Muscle of back (tissue), 11 donors: ENCODE measurements around the gene AMIGO2. TPM values are rescaled to one million over a fixed set of nuclear protein-coding genes. Genes with fewer than 3 reads are reported as not detected.

ENCODE experiments used
- DNase-seq, 3 donors: peaks; one replicate each; pipeline versions ENCODE4 v3.0.0 to v3.0.0-alpha.2; 2013
- polyA plus RNA-seq, 10 donors: library from polyadenylated mRNA; unstranded; fragments of 120-200 nt; gene quantifications; one replicate each; pipeline ENCODE4 v1.2.1, GENCODE V29; 2013; ENCODE audit not compliant: insufficient read length in 10 of 10

Gene AMIGO2
- polyA plus RNA-seq, 10 donors = 1.5 to 6.9 (median 2.0) TPM

GRCh38 chr12:47099610-47100009, 19.9 kb upstream of the AMIGO2 start:
- no peak for DNase-seq

DNA sequence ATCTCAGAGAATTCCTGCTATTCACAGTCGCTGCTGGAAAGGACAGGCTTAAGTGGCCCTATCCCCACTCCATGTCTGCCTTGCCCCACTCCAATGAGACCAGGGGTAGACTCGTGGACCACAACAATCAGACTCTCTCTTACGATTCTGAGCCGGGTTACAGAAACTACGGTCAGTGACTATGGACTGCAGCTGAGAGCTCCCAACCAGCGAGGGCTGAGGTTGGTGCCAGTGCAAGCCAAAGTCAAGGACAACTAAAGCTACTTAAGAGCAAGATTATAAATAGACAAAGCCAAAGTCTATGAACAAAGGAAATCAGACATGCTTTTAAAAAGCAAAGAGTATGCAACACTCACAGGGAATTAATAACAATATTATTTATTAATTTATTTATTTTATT, 18.3 kb upstream of the AMIGO2 start:
- no peak for DNase-seq

DNA sequence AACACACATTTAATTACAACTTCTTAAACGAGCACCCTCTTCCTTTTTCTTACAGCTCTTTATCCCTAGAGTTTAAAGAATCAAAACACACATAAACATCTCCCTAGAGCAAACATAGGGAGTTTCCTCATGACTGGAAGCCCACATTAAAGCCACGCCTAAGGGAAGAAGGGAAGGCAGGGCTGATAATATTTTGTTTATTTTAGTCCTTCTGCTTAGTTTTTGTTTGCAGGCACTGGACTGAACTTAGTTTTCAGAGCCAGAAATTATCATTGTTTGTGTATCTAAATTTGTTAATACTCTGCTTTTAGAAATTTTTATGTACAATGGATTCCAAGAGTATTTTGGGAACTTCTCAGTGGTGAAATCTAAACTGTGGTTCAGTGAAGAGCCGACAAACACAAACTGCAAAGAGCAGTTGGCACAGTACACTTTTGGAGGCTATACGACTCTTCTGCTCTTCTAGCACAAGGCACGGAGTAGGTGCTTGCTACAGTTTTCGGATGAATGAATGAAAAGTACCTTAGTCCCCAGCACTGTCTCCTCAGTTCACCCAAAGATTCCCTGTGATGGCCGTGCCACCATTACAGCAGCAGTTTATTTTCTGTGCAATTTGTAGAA, 17.6 kb upstream of the AMIGO2 start:
- DNase-seq = no peak

GRCh38 chr12:47095446-47096236, 15.9 kb upstream of the AMIGO2 start:
- DNase-seq = peak in 1 of 3 donors; percentile 87

- DNase-seq = no peak
Observed at GRCh38 chr12:47094804-47095203, 15.0 kb upstream of the AMIGO2 start.

- DNase-seq = no peak
Observed at GRCh38 chr12:47091009-47091408, 11.2 kb upstream of the AMIGO2 start.

GRCh38 chr12:47088021-47088944, 8.5 kb upstream of the AMIGO2 start:
- no peak for DNase-seq

- peak in 1 of 3 donors; percentile 38 for DNase-seq
Observed at GRCh38 chr12:47087088-47087688, 7.4 kb upstream of the AMIGO2 start.

GRCh38 chr12:47085815-47086252, 6.1 kb upstream of the AMIGO2 start:
- DNase-seq = peak in 1 of 3 donors; percentile 51

GRCh38 chr12:47084172-47084571, 4.4 kb upstream of the AMIGO2 start:
- DNase-seq = no peak

DNA sequence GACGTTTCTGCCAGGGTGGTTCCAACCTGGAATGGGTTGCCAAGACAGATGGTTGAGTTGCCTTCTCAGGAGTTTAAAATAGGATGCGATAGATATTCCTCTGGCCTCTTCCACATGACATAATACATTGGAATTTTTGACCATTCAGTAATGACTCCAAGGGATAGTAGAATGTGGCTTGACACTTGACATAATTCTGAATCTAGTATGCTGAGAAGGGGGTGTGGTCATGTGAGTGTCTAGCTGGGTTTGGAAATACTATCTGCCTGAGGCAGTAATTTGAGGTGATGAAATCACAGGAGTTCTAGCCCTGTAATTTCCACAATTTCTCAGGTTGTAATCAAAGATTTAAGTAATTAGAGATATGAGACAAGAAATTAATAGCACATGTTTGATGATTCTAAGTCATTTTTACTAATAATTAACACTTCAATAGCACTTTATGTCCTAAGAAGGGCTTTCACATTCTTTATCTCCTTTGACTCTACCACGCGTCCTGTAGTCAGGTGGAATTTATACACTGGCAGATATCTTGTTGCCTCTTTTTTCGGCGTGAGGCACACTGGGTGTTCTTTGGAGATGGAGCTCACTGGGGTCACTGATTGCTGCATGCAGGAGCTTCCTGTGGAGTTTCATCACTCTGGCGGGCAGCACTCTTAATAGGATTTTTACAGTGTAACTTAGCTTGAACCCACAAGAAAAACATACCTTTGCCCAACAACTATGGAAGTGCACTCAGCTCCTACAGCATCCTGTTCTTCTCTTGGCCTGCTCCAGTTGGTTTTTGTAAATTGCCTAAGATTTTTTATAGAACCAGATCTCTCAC, 3.2 kb upstream of the AMIGO2 start:
- DNase-seq = peak in 2 of 3 donors; percentile 37 to 64

GRCh38 chr12:47082283-47082682, 2.5 kb upstream of the AMIGO2 start:
- DNase-seq = no peak

GRCh38 chr12:47080725-47081502, 1.2 kb upstream of the AMIGO2 start:
- DNase-seq = peak in 2 of 3 donors; percentile 24 to 60

DNA sequence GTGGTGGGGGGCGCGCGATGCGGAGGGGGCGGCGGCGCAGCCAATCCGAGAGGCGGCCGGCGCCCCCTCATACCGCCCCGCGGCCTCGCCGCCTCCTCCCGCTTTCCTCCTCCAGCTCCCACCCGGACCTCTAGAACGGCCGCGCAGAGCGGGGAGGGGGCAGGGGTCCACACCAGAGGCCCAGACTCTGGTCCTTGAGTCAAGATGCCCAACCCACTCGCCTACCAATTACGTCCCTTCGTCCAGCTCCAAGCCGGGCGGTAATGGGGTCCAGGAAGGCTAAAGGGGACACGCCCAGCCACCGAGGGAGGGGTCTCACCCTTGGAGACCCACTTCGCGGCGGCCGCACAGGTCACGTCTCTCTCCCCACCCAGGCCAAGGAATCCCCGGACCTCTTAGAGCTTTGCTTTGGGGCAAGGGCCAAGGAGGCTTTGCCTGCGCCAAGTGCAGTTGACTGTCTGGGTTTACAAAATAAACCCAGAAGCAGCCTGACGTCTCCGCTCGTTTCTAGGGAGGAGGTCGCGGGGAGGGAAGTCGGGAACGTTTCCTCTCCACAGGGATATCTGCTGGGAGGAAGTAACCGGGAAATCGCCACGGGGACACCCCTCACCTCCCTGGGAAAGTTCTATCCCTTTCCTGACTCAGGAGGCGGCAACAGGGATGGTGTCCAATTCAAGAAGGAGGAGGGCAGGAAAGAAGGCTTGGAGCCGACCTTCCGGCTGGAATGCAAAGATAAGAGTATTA, 394 bp upstream of the AMIGO2 start:
- DNase-seq = peak; percentile 32 to 83 (median 67)

DNA sequence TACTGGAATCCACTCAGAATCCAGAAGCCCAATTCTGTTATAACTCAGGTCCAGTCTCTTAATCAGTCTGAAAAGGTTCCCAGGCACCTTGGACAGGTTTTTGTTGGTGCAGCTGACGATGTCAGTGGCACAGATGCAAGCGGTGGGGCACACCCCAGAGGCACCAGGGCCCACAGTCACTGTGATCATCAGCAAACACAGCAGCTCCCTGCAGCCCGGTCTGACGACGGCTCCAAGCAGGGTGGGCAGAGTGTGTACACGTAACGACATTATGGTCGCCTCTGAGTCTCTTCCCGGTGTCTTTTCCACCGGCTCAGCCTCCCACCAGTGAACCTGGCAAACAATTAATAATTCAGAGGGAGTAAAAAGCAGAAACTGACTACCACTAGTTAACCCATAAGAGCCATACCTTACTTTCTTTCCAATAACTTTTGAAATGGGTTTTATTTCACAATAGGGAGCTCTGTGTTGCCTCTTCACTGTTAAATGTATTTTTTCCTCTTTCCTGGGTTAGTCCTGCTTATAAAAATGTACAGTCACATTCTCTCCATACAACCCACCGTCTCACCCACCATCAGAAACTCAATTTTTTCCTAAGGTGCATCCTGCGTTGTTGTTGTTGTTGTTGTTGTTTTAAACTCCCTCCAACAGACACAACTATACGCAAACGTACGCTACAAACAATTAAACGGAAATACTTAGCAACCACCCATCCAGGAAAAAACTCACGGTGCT, 859 bp downstream of the AMIGO2 start:
- peak in 1 of 3 donors; percentile 30 for DNase-seq

DNA sequence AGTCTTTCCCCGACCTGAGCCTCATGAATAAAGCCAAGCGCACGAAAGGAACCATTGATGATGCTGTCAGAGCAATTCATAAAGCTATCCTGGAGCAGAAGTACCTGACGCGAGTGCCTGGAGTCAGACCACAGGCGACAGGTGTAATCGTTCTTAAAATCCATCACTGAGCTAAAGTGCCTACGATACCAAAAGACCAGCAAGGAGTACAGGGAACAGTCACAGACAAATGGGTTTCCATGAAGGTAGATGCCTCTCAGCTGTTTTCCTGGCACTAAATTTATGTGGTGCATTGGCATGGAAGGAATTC, 1.7 kb downstream of the AMIGO2 start:
- no peak for DNase-seq

DNA sequence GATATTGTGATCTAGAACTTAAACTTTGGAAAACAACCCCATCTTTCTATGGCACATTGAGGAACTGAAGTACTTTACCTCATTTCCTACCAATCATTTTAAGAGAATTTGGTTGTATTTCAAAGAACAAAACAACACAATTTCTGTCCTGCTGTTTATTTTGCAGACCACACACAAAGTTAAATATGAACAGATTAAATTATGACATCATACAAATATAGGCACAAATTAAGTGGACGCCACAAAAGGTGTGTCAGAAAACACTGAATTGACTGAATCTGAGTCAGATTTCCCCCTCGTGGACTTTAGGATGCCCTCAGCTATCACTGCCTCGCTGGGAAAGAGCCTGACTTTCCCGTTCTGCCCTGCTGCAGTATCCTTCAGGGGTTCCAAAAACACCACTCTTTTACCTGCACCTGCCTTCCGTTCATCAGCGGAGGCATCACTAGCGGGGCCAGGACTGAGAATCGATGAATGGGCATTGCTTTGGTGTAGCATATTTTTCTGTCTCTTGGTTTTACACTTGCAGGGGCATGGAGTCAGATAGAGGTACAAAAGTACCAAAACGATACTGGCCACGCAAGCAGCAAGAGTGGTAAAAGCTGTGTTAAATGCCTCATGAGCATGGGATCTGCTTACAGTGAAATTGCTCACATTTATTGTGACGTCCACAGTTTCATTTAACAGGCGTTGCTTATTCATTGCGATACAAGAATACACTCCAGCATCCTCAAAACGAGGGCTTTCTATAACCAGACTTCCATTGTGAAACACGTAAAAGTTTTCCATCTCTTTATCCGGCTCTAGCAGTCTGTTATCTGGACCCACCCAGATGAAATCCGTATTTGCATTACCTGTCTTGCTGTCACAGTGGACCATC, 2.3 kb downstream of the AMIGO2 start:
- DNase-seq = no peak
